ENCODE measurements around the gene MAP2K5.
A peak's percentile ranks its signal among the peaks of the same experiment; 100 is the strongest.

Gene MAP2K5

DNA sequence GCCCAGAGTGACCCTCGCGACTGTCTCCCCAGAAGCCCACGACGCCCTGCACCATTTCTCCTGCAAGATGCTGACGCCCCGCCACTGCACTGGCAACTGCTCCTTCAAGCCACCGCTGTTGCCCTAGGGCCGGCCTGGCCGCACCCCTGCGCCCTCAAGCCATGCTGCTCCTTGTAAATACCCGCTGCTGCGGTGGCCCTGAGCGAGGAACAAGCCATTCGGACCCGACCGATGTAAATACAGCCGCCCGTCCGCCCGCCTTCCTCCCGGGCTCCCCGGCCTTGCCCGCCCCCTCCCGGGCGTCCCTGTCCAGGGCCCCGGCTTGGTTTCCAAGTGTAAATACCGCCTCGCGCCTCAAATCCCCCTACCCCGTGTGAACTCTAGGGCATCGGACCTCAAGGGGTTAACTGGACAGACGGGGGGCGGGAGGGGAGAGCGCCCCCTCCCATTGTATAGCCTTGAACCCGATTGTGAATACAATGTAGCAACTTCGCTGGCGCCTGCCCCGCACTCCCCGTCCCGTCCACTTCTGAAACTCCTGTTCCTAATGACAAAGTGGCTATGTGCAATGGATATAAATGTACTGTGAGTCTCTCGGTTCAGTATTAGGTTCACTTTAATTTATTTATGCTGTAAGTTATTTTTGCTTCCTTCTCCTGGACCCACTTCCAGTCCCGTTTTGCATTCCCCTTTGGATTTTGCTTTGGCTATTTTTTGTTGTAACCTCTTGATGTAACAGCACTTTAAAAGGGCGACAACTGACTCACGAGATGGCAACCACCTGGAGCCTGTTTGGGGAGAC, 291.4 kb downstream of the MAP2K5 start:
- H3K4me3 ChIP-seq (ENCODE audit: low read depth, low read length), result peak overlapping the region; percentile 50
- TF ChIP-seq CTCF (IDR thresholded peaks at IDR 0.05; ENCODE audit: borderline replicate concordance, insufficient read depth, low read depth, low read length), result peak; percentile 71

DNA sequence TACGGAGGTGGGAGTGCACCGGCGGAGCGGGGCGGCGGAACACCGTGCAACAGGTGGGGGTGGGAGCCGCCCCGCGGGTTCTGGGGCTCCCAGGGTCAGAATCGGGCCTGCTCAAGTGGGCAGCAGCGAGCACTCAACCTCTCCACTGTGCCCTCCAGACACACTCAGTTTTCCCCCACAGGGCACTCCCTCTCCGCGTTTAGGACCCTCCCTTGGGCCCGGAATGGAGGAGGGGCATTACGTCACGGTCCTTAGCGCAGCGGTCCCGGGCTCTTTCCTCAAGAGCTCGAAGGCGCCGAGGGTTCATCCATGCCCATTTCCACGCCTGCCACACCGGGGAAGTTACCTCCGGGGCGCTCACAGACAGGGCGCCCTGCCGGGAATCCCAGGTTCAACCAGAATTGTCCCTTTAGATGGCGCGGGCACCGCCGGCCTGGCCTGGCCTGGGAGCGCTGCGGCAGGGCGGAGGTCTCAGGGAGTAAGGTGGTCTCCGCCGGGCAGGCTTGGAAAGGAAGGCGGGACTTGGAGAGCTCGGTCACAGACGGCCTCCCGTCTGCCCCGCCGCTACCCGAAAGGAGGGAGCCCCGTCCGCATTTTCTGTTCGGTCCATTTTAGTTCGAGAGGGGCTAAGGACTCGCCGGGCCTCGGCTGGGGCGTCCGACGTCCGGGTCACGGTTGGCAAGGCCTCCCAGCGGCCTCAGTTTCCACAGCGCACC, 292.2 kb downstream of the MAP2K5 start:
- H3K4me3 ChIP-seq (ENCODE audit: low read depth, low read length), result peak overlapping the region; percentile 50
- TF ChIP-seq CTCF (IDR thresholded peaks at IDR 0.05; ENCODE audit: borderline replicate concordance, insufficient read depth, low read depth, low read length), result no peak

DNA sequence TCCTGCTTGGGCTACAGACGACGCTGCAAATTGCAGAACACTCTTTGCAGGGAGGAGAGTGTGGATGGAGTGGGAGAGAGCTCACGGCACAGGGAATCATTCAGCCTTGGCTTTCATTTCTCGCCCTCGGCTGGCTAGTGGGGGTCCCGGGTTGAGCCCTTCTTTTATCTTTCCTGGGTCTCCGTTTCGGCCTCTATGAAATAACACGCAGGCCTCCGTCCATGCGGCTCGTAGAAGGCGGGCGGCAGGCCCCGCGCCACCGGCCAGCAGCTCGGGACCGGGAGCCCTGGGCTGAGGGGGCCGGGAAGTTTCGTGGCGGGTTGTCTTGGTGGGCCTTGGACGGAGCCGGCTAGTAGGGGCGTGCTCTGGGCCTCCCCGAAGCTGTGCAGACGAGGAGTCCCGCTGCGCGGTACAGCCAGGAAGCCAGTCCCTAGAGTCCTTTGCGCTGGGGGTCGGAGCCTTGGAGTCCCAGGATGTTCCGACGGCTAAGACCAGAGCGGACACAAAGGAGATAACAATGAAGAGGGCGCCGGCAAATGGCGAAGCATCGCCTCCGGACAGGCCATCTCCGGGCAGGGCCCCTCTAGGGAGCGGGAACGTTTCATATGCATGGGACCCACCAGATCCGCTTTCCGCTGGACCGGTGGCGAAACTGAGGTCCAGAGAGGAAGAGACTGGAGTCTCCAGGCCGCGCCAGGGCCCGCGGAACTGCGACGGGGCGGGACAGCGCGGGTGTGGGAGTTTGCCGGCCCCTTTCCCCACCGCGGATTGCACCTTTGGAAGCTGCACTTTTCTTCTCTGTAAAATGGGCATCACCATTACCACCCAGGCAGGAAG, 293.0 kb downstream of the MAP2K5 start:
- peak overlapping the region; percentile 50 for H3K4me3 ChIP-seq (ENCODE audit: low read depth, low read length)
- TF ChIP-seq CTCF (IDR thresholded peaks at IDR 0.05; ENCODE audit: borderline replicate concordance, insufficient read depth, low read depth, low read length), result no peak

- TF ChIP-seq CTCF (IDR thresholded peaks at IDR 0.05; ENCODE audit: borderline replicate concordance, insufficient read depth, low read depth, low read length), result no peak
- H3K4me3 ChIP-seq (ENCODE audit: low read depth, low read length), result peak overlapping the region; percentile 50
Measured at GRCh38 chr15:67836134-67836455, 293.6 kb downstream of the MAP2K5 start.

GRCh38 chr15:67836477-67836876, 294.0 kb downstream of the MAP2K5 start:
- TF ChIP-seq CTCF (IDR thresholded peaks at IDR 0.05; ENCODE audit: borderline replicate concordance, insufficient read depth, low read depth, low read length), result peak; percentile 45; the same call in 1 of the 2 replicates
- H3K4me3 ChIP-seq (ENCODE audit: low read depth, low read length), result no peak overlapping the region

GRCh38 chr15:67836955-67837354, 294.5 kb downstream of the MAP2K5 start:
- no peak for TF ChIP-seq CTCF (IDR thresholded peaks at IDR 0.05; ENCODE audit: borderline replicate concordance, insufficient read depth, low read depth, low read length)
- no peak overlapping the region for H3K4me3 ChIP-seq (ENCODE audit: low read depth, low read length)

Data from GM12875 (cell line).